Panc1 (cell line): ENCODE data around the gene HMGXB4. TPM values are rescaled to one million over a fixed set of nuclear protein-coding genes. Genes with fewer than 3 reads are reported as not detected.

ENCODE experiments used
- ATAC-seq: fragments of 200-7000 bp; cut with Tn5 transposase; 2 replicates; pipeline ENCODE4 v1.9.1; 2020; ENCODE audit warnings: mild to moderate bottlenecking, moderate library complexity
- BruUV-seq: library from RNA; stranded (reverse); fragments of 400-500 nt; replicated peaks from 2 replicates; lab custom pipeline; 2021; lab: Mats Ljungman, UMichigan
- CTCF ChIA-PET: fragments of 300-600 bp; sonication (Branson Sonifier 250); formaldehyde crosslinking; loops from one replicate; lab custom pipeline; 2022; ENCODE audit warnings: antibody characterized with exemption; lab: Charles Lee
- POLR2A ChIA-PET: fragments of 300-600 bp; sonication (Branson Sonifier 250); formaldehyde crosslinking; loops from one replicate; lab custom pipeline; 2022; ENCODE audit warnings: antibody characterized with exemption; lab: Charles Lee
- DNase-seq: peaks from one replicate; pipeline ENCODE4 v3.0.0-alpha.2; 2010; ENCODE audit warnings: low read depth, low spot score
- H3K27ac ChIP-seq: 2 replicates; pipeline ENCODE4 v1.5.1; 2011; ENCODE audit warnings: mild to moderate bottlenecking, low read length, inconsistent platforms
- H3K27me3 ChIP-seq: fragments of 200-500 bp; sonication (Bioruptor generic); 2 replicates; pipeline ENCODE4 v1.6.0; 2014; ENCODE audit warnings: low read length, inconsistent platforms; ENCODE audit not compliant: control insufficient read depth, insufficient read depth
- H3K36me3 ChIP-seq: fragments of 200-500 bp; sonication (Bioruptor generic); 2 replicates; pipeline ENCODE4 v1.5.1; 2014; ENCODE audit warnings: inconsistent platforms, mild to moderate bottlenecking, low read length, moderate library complexity; ENCODE audit not compliant: control insufficient read depth, insufficient read depth
- H3K4me1 ChIP-seq: 2 replicates; pipeline ENCODE4 v1.5.1; 2011; ENCODE audit warnings: inconsistent platforms, mild to moderate bottlenecking, low read length, moderate library complexity; ENCODE audit not compliant: control insufficient read depth, insufficient read depth
- H3K4me3 ChIP-seq, 2 experiments: 2 replicates each; pipeline ENCODE4 v1.5.1; 2011 to 2012; ENCODE audit warnings: low read depth in 2 of 2, low read length in 2 of 2, mild to moderate bottlenecking in 2 of 2, inconsistent platforms in 1 of 2, moderate library complexity in 1 of 2
- H3K9me3 ChIP-seq: fragments of 200-500 bp; sonication (Bioruptor generic); 2 replicates; pipeline ENCODE4 v1.5.1; 2014; ENCODE audit warnings: low read depth, mild to moderate bottlenecking, inconsistent platforms, low read length, moderate library complexity; ENCODE audit not compliant: control insufficient read depth, insufficient read depth
- POLR2AphosphoS5 ChIP-seq: IDR thresholded peaks from 2 replicates; pipeline ENCODE4 v1.6.1; 2012; ENCODE audit warnings: mild to moderate bottlenecking, low read depth, low read length, moderate library complexity
- SIN3A ChIP-seq: IDR thresholded peaks from 2 replicates; pipeline ENCODE4 v1.6.1; 2012; ENCODE audit warnings: low read depth, mild to moderate bottlenecking, low read length, moderate library complexity, borderline replicate concordance; ENCODE audit not compliant: insufficient read depth
- TCF7L2 ChIP-seq: IDR thresholded peaks from 2 replicates; pipeline ENCODE4 v1.6.1; 2011; ENCODE audit warnings: mild to moderate bottlenecking, low read depth, low read length, inconsistent platforms
- in situ Hi-C: cut with HindIII; loops from 2 replicates; pipeline ENCODE4 v1.10.0; 2016; ENCODE audit warnings: low sequenced_read_pairs, low pct_unique_long_range_greater_than_20kb
- intact Hi-C: fragments of 100-400 bp; cut with micrococcal nuclease; formaldehyde crosslinking; loops from one replicate; pipeline ENCODE4 v1.10.0; 2022; ENCODE audit not compliant: unreplicated experiment
- total RNA-seq: library from RNA; stranded (reverse); gene quantifications from one replicate; pipeline ENCODE4 v1.2.1, GENCODE V29; 2021; ENCODE audit not compliant: unreplicated experiment
- TF ChIP-seq, protein P1 (sequence below), 2 experiments: IDR thresholded peaks; 2 replicates each; pipeline ENCODE4 v1.6.1; 2011 to 2012; ENCODE audit warnings: low read depth in 2 of 2, control low read depth in 1 of 2, low read length in 1 of 2, mild to moderate bottlenecking in 1 of 2, moderate library complexity in 1 of 2; ENCODE audit not compliant: insufficient read depth in 1 of 2
- TF ChIP-seq, protein P2 (sequence below): fragments of 450-650 bp; IDR thresholded peaks from 2 replicates; pipeline ENCODE4 v1.5.1; 2017; ENCODE audit warnings: mild to moderate bottlenecking

The HMGXB4 gene
- total RNA-seq, 1 experiment from 2014 or later: 23.7 TPM

DNA sequence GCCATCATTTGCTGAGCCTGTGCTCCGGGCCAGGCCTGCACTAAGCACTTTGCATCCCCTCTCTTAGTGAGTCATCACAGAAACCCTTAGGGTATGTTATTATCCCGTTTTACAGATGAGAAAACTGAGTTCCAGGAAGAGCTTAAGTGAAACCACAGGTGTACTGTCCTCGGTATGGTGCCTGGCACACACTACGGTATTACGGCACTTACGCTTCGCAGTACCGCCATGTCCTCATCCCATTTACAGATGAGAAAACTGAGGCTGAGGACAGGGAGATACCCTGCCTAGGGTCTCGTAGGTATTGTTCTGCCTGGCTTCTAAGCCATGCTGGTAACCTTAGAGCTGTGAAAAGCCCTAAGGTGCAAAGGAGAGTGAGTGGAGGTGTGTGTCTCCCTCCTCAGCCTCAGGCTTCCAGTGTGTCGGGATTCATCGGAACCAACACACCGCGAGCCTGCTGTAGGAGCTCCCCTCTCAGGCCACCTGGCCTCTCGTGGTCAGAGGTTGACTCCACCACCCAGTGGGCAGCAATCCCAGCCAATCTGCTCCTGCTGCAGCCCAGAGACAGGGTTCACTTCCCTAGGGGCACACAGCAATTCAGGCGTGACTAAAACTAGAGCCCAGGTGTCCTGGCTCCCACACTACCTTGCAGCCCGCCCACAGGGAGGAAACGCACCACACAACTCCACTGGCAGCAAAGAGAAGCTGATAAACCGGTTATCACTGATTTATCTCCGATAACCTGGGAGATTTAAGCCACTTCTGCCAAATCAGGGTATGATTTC, 84.0 kb downstream of the HMGXB4 start:
- ATAC-seq: no peak
- in situ Hi-C loops (no loop called here), intact Hi-C loops (no loop called here)
- Histone ChIP-seq H3K4me1 (no peaks in the 10 kb centered on the region), H3K27ac (no peak overlapping the region), H3K27me3 (no peaks in the 10 kb centered on the region), H3K36me3 (no peaks in the 10 kb centered on the region), H3K9me3 (no peaks in the 10 kb centered on the region), H3K4me3 (no peak overlapping the region)
- TF ChIP-seq SIN3A: no peak
- TF ChIP-seq, protein P1, sequence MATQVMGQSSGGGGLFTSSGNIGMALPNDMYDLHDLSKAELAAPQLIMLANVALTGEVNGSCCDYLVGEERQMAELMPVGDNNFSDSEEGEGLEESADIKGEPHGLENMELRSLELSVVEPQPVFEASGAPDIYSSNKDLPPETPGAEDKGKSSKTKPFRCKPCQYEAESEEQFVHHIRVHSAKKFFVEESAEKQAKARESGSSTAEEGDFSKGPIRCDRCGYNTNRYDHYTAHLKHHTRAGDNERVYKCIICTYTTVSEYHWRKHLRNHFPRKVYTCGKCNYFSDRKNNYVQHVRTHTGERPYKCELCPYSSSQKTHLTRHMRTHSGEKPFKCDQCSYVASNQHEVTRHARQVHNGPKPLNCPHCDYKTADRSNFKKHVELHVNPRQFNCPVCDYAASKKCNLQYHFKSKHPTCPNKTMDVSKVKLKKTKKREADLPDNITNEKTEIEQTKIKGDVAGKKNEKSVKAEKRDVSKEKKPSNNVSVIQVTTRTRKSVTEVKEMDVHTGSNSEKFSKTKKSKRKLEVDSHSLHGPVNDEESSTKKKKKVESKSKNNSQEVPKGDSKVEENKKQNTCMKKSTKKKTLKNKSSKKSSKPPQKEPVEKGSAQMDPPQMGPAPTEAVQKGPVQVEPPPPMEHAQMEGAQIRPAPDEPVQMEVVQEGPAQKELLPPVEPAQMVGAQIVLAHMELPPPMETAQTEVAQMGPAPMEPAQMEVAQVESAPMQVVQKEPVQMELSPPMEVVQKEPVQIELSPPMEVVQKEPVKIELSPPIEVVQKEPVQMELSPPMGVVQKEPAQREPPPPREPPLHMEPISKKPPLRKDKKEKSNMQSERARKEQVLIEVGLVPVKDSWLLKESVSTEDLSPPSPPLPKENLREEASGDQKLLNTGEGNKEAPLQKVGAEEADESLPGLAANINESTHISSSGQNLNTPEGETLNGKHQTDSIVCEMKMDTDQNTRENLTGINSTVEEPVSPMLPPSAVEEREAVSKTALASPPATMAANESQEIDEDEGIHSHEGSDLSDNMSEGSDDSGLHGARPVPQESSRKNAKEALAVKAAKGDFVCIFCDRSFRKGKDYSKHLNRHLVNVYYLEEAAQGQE (IDR thresholded peaks at IDR 0.05; ENCODE audit: insufficient read depth in 1 of 2, low read depth in 2 of 2, low read length in 1 of 2): no peak
- no peak for TF ChIP-seq TCF7L2
- TF ChIP-seq POLR2AphosphoS5: no peak
- TF ChIP-seq, protein P2, sequence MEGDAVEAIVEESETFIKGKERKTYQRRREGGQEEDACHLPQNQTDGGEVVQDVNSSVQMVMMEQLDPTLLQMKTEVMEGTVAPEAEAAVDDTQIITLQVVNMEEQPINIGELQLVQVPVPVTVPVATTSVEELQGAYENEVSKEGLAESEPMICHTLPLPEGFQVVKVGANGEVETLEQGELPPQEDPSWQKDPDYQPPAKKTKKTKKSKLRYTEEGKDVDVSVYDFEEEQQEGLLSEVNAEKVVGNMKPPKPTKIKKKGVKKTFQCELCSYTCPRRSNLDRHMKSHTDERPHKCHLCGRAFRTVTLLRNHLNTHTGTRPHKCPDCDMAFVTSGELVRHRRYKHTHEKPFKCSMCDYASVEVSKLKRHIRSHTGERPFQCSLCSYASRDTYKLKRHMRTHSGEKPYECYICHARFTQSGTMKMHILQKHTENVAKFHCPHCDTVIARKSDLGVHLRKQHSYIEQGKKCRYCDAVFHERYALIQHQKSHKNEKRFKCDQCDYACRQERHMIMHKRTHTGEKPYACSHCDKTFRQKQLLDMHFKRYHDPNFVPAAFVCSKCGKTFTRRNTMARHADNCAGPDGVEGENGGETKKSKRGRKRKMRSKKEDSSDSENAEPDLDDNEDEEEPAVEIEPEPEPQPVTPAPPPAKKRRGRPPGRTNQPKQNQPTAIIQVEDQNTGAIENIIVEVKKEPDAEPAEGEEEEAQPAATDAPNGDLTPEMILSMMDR: no peak
- ChIA-PET CTCF (no interaction called here), POLR2A (interaction anchor here (0.5 kb wide), 1 partner anchor 53 kb away, joined by 3 read pairs; no protein-coding TSS in a partner anchor)
- no TSS peak for BruUV-seq
- no peak for DNase-seq

DNA sequence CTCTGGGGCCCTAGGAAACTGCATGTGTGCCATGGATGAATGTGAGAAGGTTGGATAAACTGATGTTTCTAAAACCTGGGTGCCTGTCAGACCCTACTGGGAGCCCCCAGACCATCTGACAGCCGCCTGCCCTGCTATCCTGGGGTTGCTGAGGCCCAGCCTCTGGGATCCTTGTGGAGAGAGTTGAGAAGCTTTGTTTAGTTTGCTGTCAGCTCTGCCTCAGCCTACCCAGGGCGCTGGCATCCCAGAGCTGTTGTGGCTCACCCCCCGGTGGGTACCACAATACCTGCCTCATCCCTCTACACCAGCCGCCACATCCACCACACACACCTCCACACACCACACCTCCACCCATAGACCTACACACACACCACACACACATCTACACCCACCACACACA, 85.1 kb downstream of the HMGXB4 start:
- H3K9me3 ChIP-seq: no peaks in the 10 kb centered on the region
- no peak overlapping the region for H3K27ac ChIP-seq
- H3K27me3 ChIP-seq: no peaks in the 10 kb centered on the region
- ATAC-seq: peak; percentile 29
- ChIA-PET CTCF (no interaction called here), POLR2A (no interaction called here)
- intact Hi-C loops (no loop called here), in situ Hi-C loops (no loop called here)
- TF ChIP-seq POLR2AphosphoS5: no peak
- TF ChIP-seq, protein P2: no peak
- TF ChIP-seq SIN3A: no peak
- TF ChIP-seq, protein P1 (IDR thresholded peaks at IDR 0.05; ENCODE audit: insufficient read depth in 1 of 2, low read depth in 2 of 2, low read length in 1 of 2): no peak
- no peak for TF ChIP-seq TCF7L2
- no peak overlapping the region for H3K4me3 ChIP-seq
- BruUV-seq: no TSS peak
- no peaks in the 10 kb centered on the region for H3K36me3 ChIP-seq
- H3K4me1 ChIP-seq: no peaks in the 10 kb centered on the region
- DNase-seq: no peak
